K562 (cell line): ENCODE data around the gene CLIC1. TPM values are rescaled to one million over a fixed set of nuclear protein-coding genes. Genes with fewer than 3 reads are reported as not detected.

Experiments
- MIER1 ChIP-seq: fragments of 450-650 bp; IDR thresholded peaks from 2 replicates; pipeline ENCODE4 v1.6.1; 2016; ENCODE audit warnings: antibody characterized with exemption, mild to moderate bottlenecking, low read depth
- NFYB ChIP-seq: IDR thresholded peaks from 2 replicates; pipeline ENCODE4 v1.6.1; 2011; ENCODE audit warnings: mild to moderate bottlenecking, moderate library complexity; ENCODE audit not compliant: insufficient read length; ENCODE audit errors: extremely low read depth
- SAFB ChIP-seq: fragments of 200-400 bp; formaldehyde crosslinking; IDR thresholded peaks from 2 replicates; pipeline ENCODE4 v1.6.1; 2017; ENCODE audit warnings: low read depth, low read length, borderline replicate concordance
- TEAD1 ChIP-seq, 2 experiments: fragments of 450-650 bp in 1 of 2; sonication (generic) in 1 of 2; formaldehyde crosslinking; IDR thresholded peaks; 2 replicates each; pipeline versions ENCODE4 v1.4.0 to v1.8.0; 2020 to 2022; ENCODE audit warnings: mild to moderate bottlenecking in 2 of 2, missing genetic modification reagents in 1 of 2
- ZNF696 ChIP-seq: fragments of 250-450 bp; sonication (Bioruptor Pico); conservative IDR thresholded peaks from 2 replicates; pipeline ENCODE4 v1.4.0; 2020; ENCODE audit warnings: mild to moderate bottlenecking, moderate library complexity
- polyA plus RNA-seq, 8 experiments: library from polyadenylated mRNA; depleted of rRNA in 4 of 8; stranded (reverse) in 5 of 8; unstranded in 3 of 8; fragments of >200 nt; fragmentation: Nextera tagmentation in 2 of 8; fragmentation: Illumina TruSeq in 1 of 8; extraction: Ambion mirVana in 2 of 8; extraction: Trizol in 1 of 8; gene quantifications; 2 replicates each; pipeline versions ENCODE4 v1.2.1 to v1.2.3, GENCODE V29; 2011 to 2014; ENCODE audit warnings: inconsistent platforms in 1 of 8, missing spikeins in 1 of 8
- total RNA-seq, 7 experiments: library from RNA; depleted of rRNA in 6 of 7; stranded (reverse); fragments of >200 nt in 6 of 7; fragmentation: Illumina TruSeq in 2 of 7; extraction: Trizol in 2 of 7; gene quantifications; 2 replicates each; pipeline versions ENCODE4 v1.2.1 to v1.2.3, GENCODE V29; 2011 to 2021; ENCODE audit warnings: low replicate concordance in 1 of 7
- TF ChIP-seq, protein P1 (sequence below): sonication (generic); formaldehyde crosslinking; IDR thresholded peaks from 2 replicates; pipeline ENCODE4 v1.8.0; 2022; ENCODE audit warnings: mild to moderate bottlenecking, missing genetic modification reagents
- TF ChIP-seq, protein P2 (sequence below): fragments of 150-350 bp; conservative IDR thresholded peaks from 2 replicates; pipeline ENCODE4 v1.6.1; 2014; ENCODE audit warnings: low read length
- TF ChIP-seq, protein P3 (sequence below): fragments of 450-650 bp; formaldehyde crosslinking; IDR thresholded peaks from 2 replicates; pipeline ENCODE4 v1.4.0; 2022; ENCODE audit warnings: missing genetic modification characterization
- TF ChIP-seq, protein P4 (sequence below): sonication (generic); formaldehyde crosslinking; IDR thresholded peaks from 2 replicates; pipeline ENCODE4 v1.8.0; 2023; ENCODE audit warnings: missing genetic modification reagents, mild to moderate bottlenecking, borderline replicate concordance

Gene CLIC1
- total and polyA plus RNA-seq, 9 of the 15 experiments (the other 6 are each of a cell fraction or from before 2014, with no cell fraction given) = 1,267 to 2,419 (median 1,808) TPM

DNA sequence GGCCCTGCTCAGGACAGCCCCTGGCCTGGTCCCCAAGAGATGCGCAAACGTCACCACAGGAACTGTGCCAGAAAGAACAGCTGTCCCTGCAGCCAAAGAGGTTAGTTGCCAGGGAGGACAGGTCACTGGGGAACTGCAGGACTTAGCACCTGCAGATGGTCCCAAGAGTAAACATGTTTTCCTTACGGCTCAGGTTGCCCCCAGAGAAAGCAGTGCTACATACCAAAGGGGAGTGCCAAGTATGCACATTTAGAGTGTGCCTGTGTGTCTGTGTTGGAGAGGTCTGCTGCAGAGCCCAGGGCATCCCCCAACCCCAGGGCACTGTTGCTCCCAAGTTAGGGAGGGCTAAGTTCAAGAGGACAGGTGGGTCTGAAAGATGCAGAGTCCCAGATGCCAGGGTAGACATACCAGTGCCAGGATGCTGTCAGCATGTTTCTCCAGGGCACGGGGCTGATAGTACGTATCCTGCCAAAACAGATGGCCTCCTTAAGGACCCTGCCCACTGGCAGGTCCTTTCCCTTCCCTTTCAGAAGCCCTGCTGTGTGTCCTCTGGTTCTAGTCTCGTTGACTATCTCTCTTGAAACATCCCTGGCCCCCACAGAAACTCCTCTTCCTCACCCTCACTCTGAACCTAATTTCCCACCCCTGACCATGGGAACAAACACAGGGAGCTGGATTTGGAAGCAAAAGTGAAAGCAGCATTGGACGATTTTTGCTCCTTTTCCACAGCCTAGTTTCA is 34.5 kb downstream of the CLIC1 start (continued):
- TF ChIP-seq, protein P1, sequence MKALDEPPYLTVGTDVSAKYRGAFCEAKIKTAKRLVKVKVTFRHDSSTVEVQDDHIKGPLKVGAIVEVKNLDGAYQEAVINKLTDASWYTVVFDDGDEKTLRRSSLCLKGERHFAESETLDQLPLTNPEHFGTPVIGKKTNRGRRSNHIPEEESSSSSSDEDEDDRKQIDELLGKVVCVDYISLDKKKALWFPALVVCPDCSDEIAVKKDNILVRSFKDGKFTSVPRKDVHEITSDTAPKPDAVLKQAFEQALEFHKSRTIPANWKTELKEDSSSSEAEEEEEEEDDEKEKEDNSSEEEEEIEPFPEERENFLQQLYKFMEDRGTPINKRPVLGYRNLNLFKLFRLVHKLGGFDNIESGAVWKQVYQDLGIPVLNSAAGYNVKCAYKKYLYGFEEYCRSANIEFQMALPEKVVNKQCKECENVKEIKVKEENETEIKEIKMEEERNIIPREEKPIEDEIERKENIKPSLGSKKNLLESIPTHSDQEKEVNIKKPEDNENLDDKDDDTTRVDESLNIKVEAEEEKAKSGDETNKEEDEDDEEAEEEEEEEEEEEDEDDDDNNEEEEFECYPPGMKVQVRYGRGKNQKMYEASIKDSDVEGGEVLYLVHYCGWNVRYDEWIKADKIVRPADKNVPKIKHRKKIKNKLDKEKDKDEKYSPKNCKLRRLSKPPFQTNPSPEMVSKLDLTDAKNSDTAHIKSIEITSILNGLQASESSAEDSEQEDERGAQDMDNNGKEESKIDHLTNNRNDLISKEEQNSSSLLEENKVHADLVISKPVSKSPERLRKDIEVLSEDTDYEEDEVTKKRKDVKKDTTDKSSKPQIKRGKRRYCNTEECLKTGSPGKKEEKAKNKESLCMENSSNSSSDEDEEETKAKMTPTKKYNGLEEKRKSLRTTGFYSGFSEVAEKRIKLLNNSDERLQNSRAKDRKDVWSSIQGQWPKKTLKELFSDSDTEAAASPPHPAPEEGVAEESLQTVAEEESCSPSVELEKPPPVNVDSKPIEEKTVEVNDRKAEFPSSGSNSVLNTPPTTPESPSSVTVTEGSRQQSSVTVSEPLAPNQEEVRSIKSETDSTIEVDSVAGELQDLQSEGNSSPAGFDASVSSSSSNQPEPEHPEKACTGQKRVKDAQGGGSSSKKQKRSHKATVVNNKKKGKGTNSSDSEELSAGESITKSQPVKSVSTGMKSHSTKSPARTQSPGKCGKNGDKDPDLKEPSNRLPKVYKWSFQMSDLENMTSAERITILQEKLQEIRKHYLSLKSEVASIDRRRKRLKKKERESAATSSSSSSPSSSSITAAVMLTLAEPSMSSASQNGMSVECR (CRISPR knock-in tag) = peak; percentile 71; the same call in 1 of the 2 replicates
- TF ChIP-seq TEAD1 (CRISPR knock-in tag; IDR thresholded peaks at IDR 0.05) = peak in 1 of 2 experiments; percentile 66; a peak in 1 of 4 replicates
- no peak for TF ChIP-seq SAFB
- TF ChIP-seq NFYB = no peak
- TF ChIP-seq, protein P2, sequence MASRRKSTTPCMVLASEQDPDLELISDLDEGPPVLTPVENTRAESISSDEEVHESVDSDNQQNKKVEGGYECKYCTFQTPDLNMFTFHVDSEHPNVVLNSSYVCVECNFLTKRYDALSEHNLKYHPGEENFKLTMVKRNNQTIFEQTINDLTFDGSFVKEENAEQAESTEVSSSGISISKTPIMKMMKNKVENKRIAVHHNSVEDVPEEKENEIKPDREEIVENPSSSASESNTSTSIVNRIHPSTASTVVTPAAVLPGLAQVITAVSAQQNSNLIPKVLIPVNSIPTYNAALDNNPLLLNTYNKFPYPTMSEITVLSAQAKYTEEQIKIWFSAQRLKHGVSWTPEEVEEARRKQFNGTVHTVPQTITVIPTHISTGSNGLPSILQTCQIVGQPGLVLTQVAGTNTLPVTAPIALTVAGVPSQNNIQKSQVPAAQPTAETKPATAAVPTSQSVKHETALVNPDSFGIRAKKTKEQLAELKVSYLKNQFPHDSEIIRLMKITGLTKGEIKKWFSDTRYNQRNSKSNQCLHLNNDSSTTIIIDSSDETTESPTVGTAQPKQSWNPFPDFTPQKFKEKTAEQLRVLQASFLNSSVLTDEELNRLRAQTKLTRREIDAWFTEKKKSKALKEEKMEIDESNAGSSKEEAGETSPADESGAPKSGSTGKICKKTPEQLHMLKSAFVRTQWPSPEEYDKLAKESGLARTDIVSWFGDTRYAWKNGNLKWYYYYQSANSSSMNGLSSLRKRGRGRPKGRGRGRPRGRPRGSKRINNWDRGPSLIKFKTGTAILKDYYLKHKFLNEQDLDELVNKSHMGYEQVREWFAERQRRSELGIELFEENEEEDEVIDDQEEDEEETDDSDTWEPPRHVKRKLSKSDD = no peak
- TF ChIP-seq ZNF696 (CRISPR knock-in tag) = no peak
- TF ChIP-seq, protein P3, sequence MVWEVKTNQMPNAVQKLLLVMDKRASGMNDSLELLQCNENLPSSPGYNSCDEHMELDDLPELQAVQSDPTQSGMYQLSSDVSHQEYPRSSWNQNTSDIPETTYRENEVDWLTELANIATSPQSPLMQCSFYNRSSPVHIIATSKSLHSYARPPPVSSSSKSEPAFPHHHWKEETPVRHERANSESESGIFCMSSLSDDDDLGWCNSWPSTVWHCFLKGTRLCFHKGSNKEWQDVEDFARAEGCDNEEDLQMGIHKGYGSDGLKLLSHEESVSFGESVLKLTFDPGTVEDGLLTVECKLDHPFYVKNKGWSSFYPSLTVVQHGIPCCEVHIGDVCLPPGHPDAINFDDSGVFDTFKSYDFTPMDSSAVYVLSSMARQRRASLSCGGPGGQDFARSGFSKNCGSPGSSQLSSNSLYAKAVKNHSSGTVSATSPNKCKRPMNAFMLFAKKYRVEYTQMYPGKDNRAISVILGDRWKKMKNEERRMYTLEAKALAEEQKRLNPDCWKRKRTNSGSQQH (CRISPR knock-in tag) = peak; percentile 10; the same call in 1 of the 2 replicates
- TF ChIP-seq, protein P4, sequence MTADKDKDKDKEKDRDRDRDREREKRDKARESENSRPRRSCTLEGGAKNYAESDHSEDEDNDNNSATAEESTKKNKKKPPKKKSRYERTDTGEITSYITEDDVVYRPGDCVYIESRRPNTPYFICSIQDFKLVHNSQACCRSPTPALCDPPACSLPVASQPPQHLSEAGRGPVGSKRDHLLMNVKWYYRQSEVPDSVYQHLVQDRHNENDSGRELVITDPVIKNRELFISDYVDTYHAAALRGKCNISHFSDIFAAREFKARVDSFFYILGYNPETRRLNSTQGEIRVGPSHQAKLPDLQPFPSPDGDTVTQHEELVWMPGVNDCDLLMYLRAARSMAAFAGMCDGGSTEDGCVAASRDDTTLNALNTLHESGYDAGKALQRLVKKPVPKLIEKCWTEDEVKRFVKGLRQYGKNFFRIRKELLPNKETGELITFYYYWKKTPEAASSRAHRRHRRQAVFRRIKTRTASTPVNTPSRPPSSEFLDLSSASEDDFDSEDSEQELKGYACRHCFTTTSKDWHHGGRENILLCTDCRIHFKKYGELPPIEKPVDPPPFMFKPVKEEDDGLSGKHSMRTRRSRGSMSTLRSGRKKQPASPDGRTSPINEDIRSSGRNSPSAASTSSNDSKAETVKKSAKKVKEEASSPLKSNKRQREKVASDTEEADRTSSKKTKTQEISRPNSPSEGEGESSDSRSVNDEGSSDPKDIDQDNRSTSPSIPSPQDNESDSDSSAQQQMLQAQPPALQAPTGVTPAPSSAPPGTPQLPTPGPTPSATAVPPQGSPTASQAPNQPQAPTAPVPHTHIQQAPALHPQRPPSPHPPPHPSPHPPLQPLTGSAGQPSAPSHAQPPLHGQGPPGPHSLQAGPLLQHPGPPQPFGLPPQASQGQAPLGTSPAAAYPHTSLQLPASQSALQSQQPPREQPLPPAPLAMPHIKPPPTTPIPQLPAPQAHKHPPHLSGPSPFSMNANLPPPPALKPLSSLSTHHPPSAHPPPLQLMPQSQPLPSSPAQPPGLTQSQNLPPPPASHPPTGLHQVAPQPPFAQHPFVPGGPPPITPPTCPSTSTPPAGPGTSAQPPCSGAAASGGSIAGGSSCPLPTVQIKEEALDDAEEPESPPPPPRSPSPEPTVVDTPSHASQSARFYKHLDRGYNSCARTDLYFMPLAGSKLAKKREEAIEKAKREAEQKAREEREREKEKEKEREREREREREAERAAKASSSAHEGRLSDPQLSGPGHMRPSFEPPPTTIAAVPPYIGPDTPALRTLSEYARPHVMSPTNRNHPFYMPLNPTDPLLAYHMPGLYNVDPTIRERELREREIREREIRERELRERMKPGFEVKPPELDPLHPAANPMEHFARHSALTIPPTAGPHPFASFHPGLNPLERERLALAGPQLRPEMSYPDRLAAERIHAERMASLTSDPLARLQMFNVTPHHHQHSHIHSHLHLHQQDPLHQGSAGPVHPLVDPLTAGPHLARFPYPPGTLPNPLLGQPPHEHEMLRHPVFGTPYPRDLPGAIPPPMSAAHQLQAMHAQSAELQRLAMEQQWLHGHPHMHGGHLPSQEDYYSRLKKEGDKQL = peak; percentile 9; the same call in 1 of the 2 replicates
- TF ChIP-seq MIER1 = 0 out of 2 replicates have a peak, but pooled peaks have one; percentile 52
